Peyer's patch (tissue), 4 donors: ENCODE results near the gene SLC14A1.

Source experiments
- CTCF ChIP-seq, 6 experiments: fragments of 450-650 bp in 4 of 6; fragments of 200-600 bp in 2 of 6; sonication (generic) in 1 of 6; IDR thresholded peaks; one replicate each; pipeline ENCODE4 v1.5.1; 2017 to 2019; ENCODE audit warnings: antibody characterized with exemption in 6 of 6, mild to moderate bottlenecking in 3 of 6, moderate library complexity in 1 of 6
- POLR2A ChIP-seq, 2 donors: fragments of 450-650 bp; IDR thresholded peaks; one replicate each; pipeline ENCODE4 v1.5.1; 2017; ENCODE audit warnings: antibody characterized with exemption in 2 of 2, mild to moderate bottlenecking in 2 of 2, moderate library complexity in 2 of 2

- TF ChIP-seq CTCF (IDR thresholded peaks at IDR 0.05): no peak
- no peak for TF ChIP-seq POLR2A (IDR thresholded peaks at IDR 0.05)
These were observed 10.5 kb downstream of the SLC14A1 start for GRCh38 chr18:45734505-45734904.
